ENCODE results near the gene RHEX. TPM values are rescaled to one million over a fixed set of nuclear protein-coding genes. Genes with fewer than 3 reads are reported as not detected.

The RHEX gene
- total and polyA plus RNA-seq, 2 experiments from 2014 or later, result not detected

GRCh38 chr1:206037581-206037980, 15.4 kb upstream of the RHEX start:
- H3K79me2 ChIP-seq (ENCODE audit: insufficient read depth), result no peaks in the 10 kb centered on the region
- in situ Hi-C loops (cut with MboI), result no loop called here
- no peak overlapping the region for H3K27ac ChIP-seq
- no peak overlapping the region for H3K4me2 ChIP-seq (ENCODE audit: unreplicated experiment)
- no peak for TF ChIP-seq EZH2 (IDR thresholded peaks at IDR 0.05; ENCODE audit: insufficient read depth, poor library complexity, severe bottlenecking)
- TF ChIP-seq EZH2phosphoT487 (IDR thresholded peaks at IDR 0.05; ENCODE audit: insufficient read depth, low read depth), result no peak
- 80 to 86% methylated on average over 9 of the region's 9 CpGs for WGBS, 2 experiments (ENCODE audit: low coverage in 1 of 2, low lambda C conversion rate in 2 of 2, missing lambda C conversion rate in 2 of 2)
- H3K36me3 ChIP-seq (ENCODE audit: low read depth), result no peaks in the 10 kb centered on the region
- H3K9ac ChIP-seq, result no peak overlapping the region
- H2AFZ ChIP-seq, result no peak overlapping the region
- H3K9me3 ChIP-seq (ENCODE audit: low read depth), result no peaks in the 10 kb centered on the region
- no peaks in the 10 kb centered on the region for H3F3A ChIP-seq (ENCODE audit: insufficient read depth)
- H3K27me3 ChIP-seq (replicated peaks; ENCODE audit: insufficient read depth), result peaks cover 76% of the 10 kb centered on the region
- no peak for DNase-seq
- no peaks in the 10 kb centered on the region for H3K9me2 ChIP-seq (ENCODE audit: insufficient read depth)
- no peak overlapping the region for H3K4me3 ChIP-seq
- H3K4me1 ChIP-seq (ENCODE audit: insufficient read depth), result no peaks in the 10 kb centered on the region
- H4K20me1 ChIP-seq (ENCODE audit: insufficient read depth), result no peaks in the 10 kb centered on the region

- Histone ChIP-seq H3K4me2 (ENCODE audit: unreplicated experiment) (no peak overlapping the region), H2AFZ (no peak overlapping the region), H3K36me3 (ENCODE audit: low read depth) (no peaks in the 10 kb centered on the region), H3K27ac (no peak overlapping the region), H3K9me3 (ENCODE audit: low read depth) (no peaks in the 10 kb centered on the region), H3K9ac (no peak overlapping the region), H3K27me3 (replicated peaks; ENCODE audit: insufficient read depth) (peaks cover 75% of the 10 kb centered on the region), H3K4me3 (no peak overlapping the region), H3K4me1 (ENCODE audit: insufficient read depth) (no peaks in the 10 kb centered on the region), H3F3A (ENCODE audit: insufficient read depth) (no peaks in the 10 kb centered on the region), H4K20me1 (ENCODE audit: insufficient read depth) (no peaks in the 10 kb centered on the region), H3K9me2 (ENCODE audit: insufficient read depth) (no peaks in the 10 kb centered on the region), H3K79me2 (ENCODE audit: insufficient read depth) (no peaks in the 10 kb centered on the region)
- in situ Hi-C loops (cut with MboI), result no loop called here
- no peak for DNase-seq
- no peak for TF ChIP-seq EZH2phosphoT487 (IDR thresholded peaks at IDR 0.05; ENCODE audit: insufficient read depth, low read depth)
- no peak for TF ChIP-seq EZH2 (IDR thresholded peaks at IDR 0.05; ENCODE audit: insufficient read depth, poor library complexity, severe bottlenecking)
- 36 to 54% methylated on average over 7 of the region's 7 CpGs for WGBS, 2 experiments (ENCODE audit: low coverage in 1 of 2, low lambda C conversion rate in 2 of 2, missing lambda C conversion rate in 2 of 2)
Measured at GRCh38 chr1:206039046-206039973, 13.7 kb upstream of the RHEX start.

GRCh38 chr1:206040328-206040727, 12.6 kb upstream of the RHEX start:
- in situ Hi-C loops (cut with MboI), result no loop called here
- no peak overlapping the region for H3K4me3 ChIP-seq

GRCh38 chr1:206041640-206042039, 11.3 kb upstream of the RHEX start:
- no peak overlapping the region for H2AFZ ChIP-seq
- in situ Hi-C loops (cut with MboI), result no loop called here
- H3K27ac ChIP-seq, result no peak overlapping the region
- peaks cover 59% of the 10 kb centered on the region for H3K27me3 ChIP-seq (replicated peaks; ENCODE audit: insufficient read depth)
- no peak overlapping the region for H3K4me2 ChIP-seq (ENCODE audit: unreplicated experiment)
- no peaks in the 10 kb centered on the region for H3K36me3 ChIP-seq (ENCODE audit: low read depth)
- WGBS, 2 experiments (ENCODE audit: low coverage in 1 of 2, low lambda C conversion rate in 2 of 2, missing lambda C conversion rate in 2 of 2), result 42 to 48% methylated on average over 5 to 7 of the region's 7 CpGs
- no peak overlapping the region for H3K9ac ChIP-seq
- H3K4me1 ChIP-seq (ENCODE audit: insufficient read depth), result no peaks in the 10 kb centered on the region
- no peaks in the 10 kb centered on the region for H4K20me1 ChIP-seq (ENCODE audit: insufficient read depth)
- H3K9me3 ChIP-seq (ENCODE audit: low read depth), result no peaks in the 10 kb centered on the region
- H3F3A ChIP-seq (ENCODE audit: insufficient read depth), result no peaks in the 10 kb centered on the region
- H3K4me3 ChIP-seq, result no peak overlapping the region
- TF ChIP-seq EZH2 (IDR thresholded peaks at IDR 0.05; ENCODE audit: insufficient read depth, poor library complexity, severe bottlenecking) (no peak), EZH2phosphoT487 (IDR thresholded peaks at IDR 0.05; ENCODE audit: insufficient read depth, low read depth) (no peak)
- DNase-seq, result no peak
- H3K79me2 ChIP-seq (ENCODE audit: insufficient read depth), result no peaks in the 10 kb centered on the region
- no peaks in the 10 kb centered on the region for H3K9me2 ChIP-seq (ENCODE audit: insufficient read depth)

More at GRCh38 chr1:206040328-206040727, 12.6 kb upstream of the RHEX start:
- Histone ChIP-seq H2AFZ (no peak overlapping the region), H3K27me3 (replicated peaks; ENCODE audit: insufficient read depth) (peaks cover 67% of the 10 kb centered on the region), H3K9ac (no peak overlapping the region), H4K20me1 (ENCODE audit: insufficient read depth) (no peaks in the 10 kb centered on the region), H3K36me3 (ENCODE audit: low read depth) (no peaks in the 10 kb centered on the region), H3K79me2 (ENCODE audit: insufficient read depth) (no peaks in the 10 kb centered on the region), H3K27ac (no peak overlapping the region), H3K9me2 (ENCODE audit: insufficient read depth) (no peaks in the 10 kb centered on the region), H3K4me1 (ENCODE audit: insufficient read depth) (no peaks in the 10 kb centered on the region), H3K4me2 (ENCODE audit: unreplicated experiment) (no peak overlapping the region), H3F3A (ENCODE audit: insufficient read depth) (no peaks in the 10 kb centered on the region), H3K9me3 (ENCODE audit: low read depth) (no peaks in the 10 kb centered on the region)
- no peak for TF ChIP-seq EZH2 (IDR thresholded peaks at IDR 0.05; ENCODE audit: insufficient read depth, poor library complexity, severe bottlenecking)
- no peak for TF ChIP-seq EZH2phosphoT487 (IDR thresholded peaks at IDR 0.05; ENCODE audit: insufficient read depth, low read depth)
- DNase-seq, result no peak
- WGBS, 2 experiments (ENCODE audit: low coverage in 1 of 2, low lambda C conversion rate in 2 of 2, missing lambda C conversion rate in 2 of 2), result 30 to 41% methylated on average over 5 of the region's 5 CpGs
